Measurements from ENCODE around the gene PRKCH. TPM values are rescaled to one million over a fixed set of nuclear protein-coding genes. Genes with fewer than 3 reads are reported as not detected.
A peak's percentile ranks its signal among the peaks of the same experiment; 100 is the strongest.

Gene PRKCH
- total RNA-seq, 4 donors from 2014 or later, result 49.5 to 147 (median 59.2) TPM

GRCh38 chr14:61502459-61503093 lies 181.2 kb downstream of the PRKCH start:
- Histone ChIP-seq H3K4me3 (no peak overlapping the region), H3K9me3 (no peaks in the 10 kb centered on the region), H3K27me3 (no peaks in the 10 kb centered on the region), H3K36me3 (no peaks in the 10 kb centered on the region), H3K27ac (peak overlapping the region; percentile 4), H3K4me1 (peaks cover 41% of the 10 kb centered on the region)
- WGBS, result 58% methylated on average over 7 of the region's 7 CpGs
- DNase-seq (ENCODE audit: low spot score in 2 of 2), result no peak
- TF ChIP-seq, protein P1, sequence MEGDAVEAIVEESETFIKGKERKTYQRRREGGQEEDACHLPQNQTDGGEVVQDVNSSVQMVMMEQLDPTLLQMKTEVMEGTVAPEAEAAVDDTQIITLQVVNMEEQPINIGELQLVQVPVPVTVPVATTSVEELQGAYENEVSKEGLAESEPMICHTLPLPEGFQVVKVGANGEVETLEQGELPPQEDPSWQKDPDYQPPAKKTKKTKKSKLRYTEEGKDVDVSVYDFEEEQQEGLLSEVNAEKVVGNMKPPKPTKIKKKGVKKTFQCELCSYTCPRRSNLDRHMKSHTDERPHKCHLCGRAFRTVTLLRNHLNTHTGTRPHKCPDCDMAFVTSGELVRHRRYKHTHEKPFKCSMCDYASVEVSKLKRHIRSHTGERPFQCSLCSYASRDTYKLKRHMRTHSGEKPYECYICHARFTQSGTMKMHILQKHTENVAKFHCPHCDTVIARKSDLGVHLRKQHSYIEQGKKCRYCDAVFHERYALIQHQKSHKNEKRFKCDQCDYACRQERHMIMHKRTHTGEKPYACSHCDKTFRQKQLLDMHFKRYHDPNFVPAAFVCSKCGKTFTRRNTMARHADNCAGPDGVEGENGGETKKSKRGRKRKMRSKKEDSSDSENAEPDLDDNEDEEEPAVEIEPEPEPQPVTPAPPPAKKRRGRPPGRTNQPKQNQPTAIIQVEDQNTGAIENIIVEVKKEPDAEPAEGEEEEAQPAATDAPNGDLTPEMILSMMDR (IDR thresholded peaks at IDR 0.05), result no peak
- no peak for TF ChIP-seq EP300 (IDR thresholded peaks at IDR 0.05)
- no peak for TF ChIP-seq POLR2AphosphoS5 (IDR thresholded peaks at IDR 0.05)
- no peak for TF ChIP-seq POLR2A (IDR thresholded peaks at IDR 0.05)

- DNase-seq (ENCODE audit: low spot score in 2 of 2), result no peak
- WGBS, result 35% methylated on average over 7 of the region's 7 CpGs
- TF ChIP-seq EP300 (IDR thresholded peaks at IDR 0.05) (no peak), POLR2A (IDR thresholded peaks at IDR 0.05) (no peak)
- TF ChIP-seq, protein P1 (IDR thresholded peaks at IDR 0.05), result no peak
- Histone ChIP-seq H3K4me1 (peaks cover 39% of the 10 kb centered on the region), H3K27me3 (no peaks in the 10 kb centered on the region), H3K27ac (peak overlapping the region; percentile 40), H3K9me3 (no peaks in the 10 kb centered on the region), H3K36me3 (no peaks in the 10 kb centered on the region), H3K4me3 (no peak overlapping the region)
These were observed 181.9 kb downstream of the PRKCH start for GRCh38 chr14:61503167-61503801.

DNA sequence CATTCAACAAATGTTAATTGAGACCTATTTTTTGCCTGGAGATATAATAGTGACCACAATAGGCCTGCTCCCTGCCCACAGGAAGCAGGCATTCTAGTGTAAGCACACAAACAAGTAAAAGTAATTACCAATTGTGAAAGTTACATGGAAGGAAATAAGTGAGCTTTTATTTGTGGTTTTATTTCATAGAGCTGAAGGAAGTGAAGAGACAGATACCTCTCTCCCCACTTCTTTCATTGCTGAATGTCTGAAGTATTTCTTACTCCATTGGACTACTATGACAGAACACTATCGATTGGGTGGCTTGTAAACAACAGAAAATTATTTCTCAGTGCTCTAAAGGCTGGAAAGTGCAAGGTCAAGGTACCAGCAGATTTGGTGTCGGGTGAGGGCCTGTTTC lies 183.5 kb downstream of the PRKCH start:
- Histone ChIP-seq H3K9me3 (no peaks in the 10 kb centered on the region), H3K36me3 (no peaks in the 10 kb centered on the region), H3K27me3 (no peaks in the 10 kb centered on the region), H3K27ac (no peak overlapping the region), H3K4me3 (no peak overlapping the region), H3K4me1 (peaks cover 24% of the 10 kb centered on the region)
- no peak for TF ChIP-seq EP300 (IDR thresholded peaks at IDR 0.05)
- TF ChIP-seq POLR2A (IDR thresholded peaks at IDR 0.05), result no peak
- no peak for TF ChIP-seq POLR2AphosphoS5 (IDR thresholded peaks at IDR 0.05)
- no peak for DNase-seq (ENCODE audit: low spot score in 2 of 2)
- WGBS, result 96% methylated on average over 2 of the region's 2 CpGs

DNA sequence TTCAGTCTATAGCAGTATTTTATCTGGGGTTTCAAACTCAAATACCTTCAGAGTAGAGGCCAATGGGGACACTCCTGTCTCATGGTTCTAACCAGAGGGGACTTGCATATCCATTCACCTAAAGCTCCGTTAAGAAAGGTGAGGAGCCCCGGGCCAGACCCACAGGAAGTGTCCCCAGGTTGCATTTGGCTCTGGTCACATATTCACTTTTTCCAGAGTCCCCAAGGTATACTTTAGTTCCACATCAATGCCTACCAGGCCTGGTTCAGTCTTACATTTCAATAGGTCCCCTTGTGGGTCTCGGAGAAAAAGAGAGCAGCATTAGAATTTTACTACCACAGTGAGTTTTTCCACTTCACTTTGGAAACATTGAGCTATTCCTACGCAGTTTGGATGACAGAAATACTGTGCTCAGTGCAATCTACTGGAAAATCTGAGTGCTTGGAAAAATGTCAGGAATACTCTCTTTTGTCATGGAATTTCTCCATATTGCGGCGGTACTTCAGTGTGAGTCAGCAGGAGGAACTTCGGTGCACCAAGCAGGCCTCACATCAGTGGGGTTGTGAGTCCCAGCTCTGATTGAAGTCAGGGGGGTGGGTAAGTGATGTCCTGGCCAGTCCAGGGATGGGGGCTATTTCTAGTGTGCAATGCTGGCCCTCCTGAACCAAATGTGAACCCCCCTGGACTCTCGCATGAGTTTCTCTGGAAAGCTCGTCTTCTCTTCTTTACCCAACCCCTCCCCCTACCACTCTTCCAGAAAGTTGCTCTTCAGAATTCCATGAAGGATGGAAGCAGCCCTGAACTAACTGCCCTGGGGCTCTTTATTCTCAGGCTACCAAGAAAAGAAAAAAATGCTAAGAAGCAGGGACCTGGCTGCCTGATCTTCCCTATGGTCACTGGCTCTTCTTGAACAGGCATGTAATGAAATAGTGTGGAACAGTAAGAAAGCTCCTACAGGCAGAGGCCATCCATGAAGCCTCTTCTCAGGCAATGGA lies 184.7 kb downstream of the PRKCH start:
- DNase-seq (ENCODE audit: low spot score in 2 of 2), result no peak
- Histone ChIP-seq H3K4me1 (peaks cover 28% of the 10 kb centered on the region), H3K4me3 (no peak overlapping the region), H3K27ac (no peak overlapping the region), H3K27me3 (no peaks in the 10 kb centered on the region), H3K36me3 (no peaks in the 10 kb centered on the region), H3K9me3 (no peaks in the 10 kb centered on the region)
- WGBS, result 87% methylated on average over 9 of the region's 9 CpGs
- TF ChIP-seq EP300 (IDR thresholded peaks at IDR 0.05), result no peak
- no peak for TF ChIP-seq POLR2AphosphoS5 (IDR thresholded peaks at IDR 0.05)

DNA sequence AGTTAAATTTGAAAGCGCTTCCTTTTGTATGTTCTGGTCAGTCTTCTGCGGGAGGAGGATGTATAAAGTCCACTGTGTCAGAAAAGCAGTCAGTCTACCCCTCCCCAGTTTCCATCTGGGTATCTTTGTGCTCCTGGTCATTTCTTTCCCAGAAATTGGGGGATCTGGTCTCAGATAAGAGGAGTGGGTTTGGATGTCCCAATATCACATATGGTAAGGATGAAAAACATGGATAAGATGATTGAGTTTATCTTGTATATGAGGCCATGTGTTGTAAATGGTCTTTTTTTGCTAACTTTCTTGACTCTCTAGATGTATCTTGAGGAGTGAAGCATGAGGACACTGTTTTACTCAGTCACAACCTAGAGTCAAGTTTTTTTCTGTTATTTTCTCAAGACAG lies 187.1 kb downstream of the PRKCH start:
- H3K9me3 ChIP-seq, result no peaks in the 10 kb centered on the region
- no peaks in the 10 kb centered on the region for H3K36me3 ChIP-seq
- H3K4me1 ChIP-seq, result peaks cover 39% of the 10 kb centered on the region
- H3K27me3 ChIP-seq, result no peaks in the 10 kb centered on the region
- no peak overlapping the region for H3K4me3 ChIP-seq
- no peak for DNase-seq (ENCODE audit: low spot score in 2 of 2)
- TF ChIP-seq EP300 (IDR thresholded peaks at IDR 0.05) (no peak), POLR2A (IDR thresholded peaks at IDR 0.05) (no peak), POLR2AphosphoS5 (IDR thresholded peaks at IDR 0.05) (no peak)
- TF ChIP-seq, protein P1 (IDR thresholded peaks at IDR 0.05), result no peak
- no peak overlapping the region for H3K27ac ChIP-seq
- 72% methylated on average over 2 of the region's 2 CpGs for WGBS
